GM12878 (cell line): Measurements from ENCODE around the gene NF1. TPM values are rescaled to one million over a fixed set of nuclear protein-coding genes. Genes with fewer than 3 reads are reported as not detected.
A peak's percentile ranks its signal among the peaks of the same experiment; 100 is the strongest.

ENCODE experiments used
- CBX3 ChIP-seq: fragments of 200-600 bp; sonication (generic); IDR thresholded peaks from 2 replicates; pipeline ENCODE4 v1.6.1; 2016; ENCODE audit warnings: low read depth, borderline replicate concordance
- CEBPB ChIP-seq, 2 experiments: fragments of 150-350 bp in 1 of 2; IDR thresholded peaks; 2 replicates each; pipeline ENCODE4 v1.6.1; 2012 to 2014; ENCODE audit warnings: low read depth in 2 of 2, low read length in 2 of 2, borderline replicate concordance in 1 of 2, inconsistent platforms in 1 of 2
- EGR1 ChIP-seq, 2 experiments: IDR thresholded peaks; 1 replicate in 1 of 2; 2 replicates in 1 of 2; pipeline ENCODE4 v1.6.1; 2011 to 2012; ENCODE audit warnings: low read depth in 2 of 2, low read length in 2 of 2, borderline replicate concordance in 1 of 2, mild to moderate bottlenecking in 1 of 2, moderate library complexity in 1 of 2
- EP300 ChIP-seq, 2 experiments: fragments of 150-350 bp in 1 of 2; IDR thresholded peaks; 2 replicates each; pipeline ENCODE4 v1.6.1; 2011 to 2012; ENCODE audit warnings: low read depth in 2 of 2, low read length in 2 of 2, borderline replicate concordance in 1 of 2, improper control_type of control experiment in 1 of 2, inconsistent platforms in 1 of 2; ENCODE audit not compliant: control insufficient read depth in 1 of 2
- HDGF ChIP-seq: fragments of 450-650 bp; IDR thresholded peaks from 2 replicates; pipeline ENCODE4 v1.6.1; 2016; ENCODE audit warnings: antibody characterized with exemption
- IKZF1 ChIP-seq: fragments of 450-650 bp; conservative IDR thresholded peaks from 2 replicates; pipeline ENCODE4 v1.6.1; 2017; ENCODE audit warnings: antibody characterized with exemption, mild to moderate bottlenecking
- NBN ChIP-seq: fragments of 450-650 bp; IDR thresholded peaks from 2 replicates; pipeline ENCODE4 v1.6.1; 2016
- PML ChIP-seq: IDR thresholded peaks from 2 replicates; pipeline ENCODE4 v1.6.1; 2012; ENCODE audit warnings: low read length, inconsistent platforms
- PRDM15 ChIP-seq: fragments of 450-650 bp; formaldehyde crosslinking; IDR thresholded peaks from 2 replicates; pipeline ENCODE4 v1.4.0; 2020; ENCODE audit warnings: mild to moderate bottlenecking, moderate library complexity
- SUPT20H ChIP-seq: IDR thresholded peaks from 2 replicates; pipeline ENCODE4 v1.6.1; 2011; ENCODE audit warnings: low read depth, mild to moderate bottlenecking, low read length, moderate library complexity, borderline replicate concordance; ENCODE audit not compliant: control insufficient read depth
- TCF3 ChIP-seq: IDR thresholded peaks from 2 replicates; pipeline ENCODE4 v1.6.1; 2012; ENCODE audit warnings: low read depth, mild to moderate bottlenecking, low read length, borderline replicate concordance; ENCODE audit not compliant: insufficient read depth
- TCF7 ChIP-seq: IDR thresholded peaks from 2 replicates; pipeline ENCODE4 v1.6.1; 2014; ENCODE audit warnings: antibody characterized with exemption, borderline replicate concordance
- YBX1 ChIP-seq: fragments of 450-650 bp; IDR thresholded peaks from 2 replicates; pipeline ENCODE4 v1.6.1; 2016; ENCODE audit warnings: antibody characterized with exemption
- ZNF24 ChIP-seq: fragments of 450-650 bp; IDR thresholded peaks from 2 replicates; pipeline ENCODE4 v1.6.1; 2017; ENCODE audit warnings: antibody characterized with exemption, mild to moderate bottlenecking
- ZNF384 ChIP-seq: IDR thresholded peaks from 2 replicates; pipeline ENCODE4 v1.6.1; 2012; ENCODE audit warnings: low read depth, mild to moderate bottlenecking, low read length, improper control_type of control experiment, borderline replicate concordance
- ZNF622 ChIP-seq: fragments of 450-650 bp; IDR thresholded peaks from 2 replicates; pipeline ENCODE4 v1.6.1; 2017; ENCODE audit warnings: mild to moderate bottlenecking, inconsistent platforms
- ZNF687 ChIP-seq: fragments of 450-650 bp; IDR thresholded peaks from 2 replicates; pipeline ENCODE4 v1.6.1; 2017; ENCODE audit warnings: mild to moderate bottlenecking, moderate library complexity
- polyA plus RNA-seq, 11 experiments: library from polyadenylated mRNA; depleted of rRNA in 4 of 11; unstranded in 6 of 11; stranded (reverse) in 5 of 11; fragments of >200 nt; fragmentation: Nextera tagmentation in 4 of 11; fragmentation: Illumina TruSeq in 1 of 11; extraction: Ambion mirVana in 4 of 11; extraction: Trizol in 1 of 11; gene quantifications; 1 replicate in 1 of 11; 2 replicates in 10 of 11; pipeline versions ENCODE4 v1.2.1 to v1.2.3, GENCODE V29; 2011 to 2016; ENCODE audit warnings: inconsistent platforms in 2 of 11, missing spikeins in 2 of 11, low read depth in 1 of 11
- total RNA-seq, 4 experiments: library from RNA; depleted of rRNA in 3 of 4; stranded (reverse); fragments of >200 nt in 3 of 4; fragmentation: Illumina TruSeq in 1 of 4; extraction: Trizol in 1 of 4; gene quantifications; 2 replicates each; pipeline versions ENCODE4 v1.2.1 to v1.2.3, GENCODE V29; 2013 to 2021
- TF ChIP-seq, protein P1 (sequence below): fragments of 450-650 bp; IDR thresholded peaks from 2 replicates; pipeline ENCODE4 v1.6.1; 2017; ENCODE audit warnings: antibody characterized with exemption, mild to moderate bottlenecking, moderate library complexity

Gene NF1
- total and polyA plus RNA-seq, 10 of the 15 experiments (the other 5 are each of a cell fraction or from before 2014, with no cell fraction given): 2.5 to 31.8 (median 16.6) TPM

DNA sequence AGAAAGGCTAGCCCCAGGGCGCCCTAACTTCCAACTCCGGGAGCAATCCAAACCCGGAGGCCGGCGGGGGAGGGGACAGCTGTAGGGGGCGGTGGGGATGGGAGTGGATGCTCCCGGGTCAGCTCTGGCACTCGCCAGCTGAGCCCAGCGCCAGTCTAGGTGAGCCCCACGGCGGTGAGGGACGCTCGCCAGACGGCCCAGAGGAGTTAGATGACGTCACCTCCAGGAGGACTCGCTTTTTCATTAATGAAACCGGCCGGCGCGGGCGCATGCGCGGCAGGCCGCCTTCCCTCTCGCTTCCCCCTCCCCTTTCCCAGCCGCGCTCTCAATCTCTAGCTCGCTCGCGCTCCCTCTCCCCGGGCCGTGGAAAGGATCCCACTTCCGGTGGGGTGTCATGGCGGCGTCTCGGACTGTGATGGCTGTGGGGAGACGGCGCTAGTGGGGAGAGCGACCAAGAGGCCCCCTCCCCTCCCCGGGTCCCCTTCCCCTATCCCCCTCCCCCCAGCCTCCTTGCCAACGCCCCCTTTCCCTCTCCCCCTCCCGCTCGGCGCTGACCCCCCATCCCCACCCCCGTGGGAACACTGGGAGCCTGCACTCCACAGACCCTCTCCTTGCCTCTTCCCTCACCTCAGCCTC, at the start of gene NF1 (continued):
- TF ChIP-seq ZNF622 (no peak), EP300 (IDR thresholded peaks at IDR 0.05; ENCODE audit: borderline replicate concordance in 1 of 2, control insufficient read depth in 1 of 2, low read depth in 2 of 2, low read length in 2 of 2) (no peak), PML (no peak), TCF3 (0 out of 2 replicates have a peak, but pooled peaks have one; percentile 28), NBN (peak; percentile 94), CBX3 (no peak), CEBPB (IDR thresholded peaks at IDR 0.05; ENCODE audit: borderline replicate concordance in 1 of 2, low read depth in 2 of 2, low read length in 2 of 2) (no peak), ZNF384 (no peak), SUPT20H (no peak), HDGF (no peak), PRDM15 (peak; percentile 68; the same call in 1 of the 2 replicates), IKZF1 (peak; percentile 82), EGR1 (IDR thresholded peaks at IDR 0.05; ENCODE audit: borderline replicate concordance in 1 of 2, low read depth in 2 of 2, low read length in 2 of 2) (0 out of 3 replicates have a peak, but pooled peaks of 1 of the 2 experiments have one; percentile 8), YBX1 (no peak), TCF7 (no peak), ZNF24 (no peak), ZNF687 (no peak)
- TF ChIP-seq, protein P1, sequence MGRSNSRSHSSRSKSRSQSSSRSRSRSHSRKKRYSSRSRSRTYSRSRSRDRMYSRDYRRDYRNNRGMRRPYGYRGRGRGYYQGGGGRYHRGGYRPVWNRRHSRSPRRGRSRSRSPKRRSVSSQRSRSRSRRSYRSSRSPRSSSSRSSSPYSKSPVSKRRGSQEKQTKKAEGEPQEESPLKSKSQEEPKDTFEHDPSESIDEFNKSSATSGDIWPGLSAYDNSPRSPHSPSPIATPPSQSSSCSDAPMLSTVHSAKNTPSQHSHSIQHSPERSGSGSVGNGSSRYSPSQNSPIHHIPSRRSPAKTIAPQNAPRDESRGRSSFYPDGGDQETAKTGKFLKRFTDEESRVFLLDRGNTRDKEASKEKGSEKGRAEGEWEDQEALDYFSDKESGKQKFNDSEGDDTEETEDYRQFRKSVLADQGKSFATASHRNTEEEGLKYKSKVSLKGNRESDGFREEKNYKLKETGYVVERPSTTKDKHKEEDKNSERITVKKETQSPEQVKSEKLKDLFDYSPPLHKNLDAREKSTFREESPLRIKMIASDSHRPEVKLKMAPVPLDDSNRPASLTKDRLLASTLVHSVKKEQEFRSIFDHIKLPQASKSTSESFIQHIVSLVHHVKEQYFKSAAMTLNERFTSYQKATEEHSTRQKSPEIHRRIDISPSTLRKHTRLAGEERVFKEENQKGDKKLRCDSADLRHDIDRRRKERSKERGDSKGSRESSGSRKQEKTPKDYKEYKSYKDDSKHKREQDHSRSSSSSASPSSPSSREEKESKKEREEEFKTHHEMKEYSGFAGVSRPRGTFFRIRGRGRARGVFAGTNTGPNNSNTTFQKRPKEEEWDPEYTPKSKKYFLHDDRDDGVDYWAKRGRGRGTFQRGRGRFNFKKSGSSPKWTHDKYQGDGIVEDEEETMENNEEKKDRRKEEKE: no peak
